ENCODE measurements around the gene NOXRED1.

DNA sequence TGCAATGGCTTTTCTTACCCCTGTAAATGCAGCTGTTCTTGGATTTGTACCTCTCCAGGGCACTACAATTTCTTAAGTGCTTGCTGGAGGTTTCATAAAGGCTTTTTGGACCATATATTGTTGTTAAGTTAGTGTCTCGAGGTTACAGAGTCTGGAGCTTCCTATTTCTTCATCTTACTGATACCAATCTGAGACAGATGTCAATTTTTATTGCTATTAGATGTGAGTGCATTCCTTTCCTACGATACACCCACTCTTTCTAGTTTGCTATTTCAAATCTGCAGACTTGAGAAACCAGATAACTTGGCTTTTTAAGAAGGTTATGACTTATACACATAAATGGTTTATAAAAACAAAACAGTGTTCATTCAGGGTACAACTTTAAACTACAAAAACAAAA is 2.1 kb downstream of the NOXRED1 start:
- TF ChIP-seq, protein P1, sequence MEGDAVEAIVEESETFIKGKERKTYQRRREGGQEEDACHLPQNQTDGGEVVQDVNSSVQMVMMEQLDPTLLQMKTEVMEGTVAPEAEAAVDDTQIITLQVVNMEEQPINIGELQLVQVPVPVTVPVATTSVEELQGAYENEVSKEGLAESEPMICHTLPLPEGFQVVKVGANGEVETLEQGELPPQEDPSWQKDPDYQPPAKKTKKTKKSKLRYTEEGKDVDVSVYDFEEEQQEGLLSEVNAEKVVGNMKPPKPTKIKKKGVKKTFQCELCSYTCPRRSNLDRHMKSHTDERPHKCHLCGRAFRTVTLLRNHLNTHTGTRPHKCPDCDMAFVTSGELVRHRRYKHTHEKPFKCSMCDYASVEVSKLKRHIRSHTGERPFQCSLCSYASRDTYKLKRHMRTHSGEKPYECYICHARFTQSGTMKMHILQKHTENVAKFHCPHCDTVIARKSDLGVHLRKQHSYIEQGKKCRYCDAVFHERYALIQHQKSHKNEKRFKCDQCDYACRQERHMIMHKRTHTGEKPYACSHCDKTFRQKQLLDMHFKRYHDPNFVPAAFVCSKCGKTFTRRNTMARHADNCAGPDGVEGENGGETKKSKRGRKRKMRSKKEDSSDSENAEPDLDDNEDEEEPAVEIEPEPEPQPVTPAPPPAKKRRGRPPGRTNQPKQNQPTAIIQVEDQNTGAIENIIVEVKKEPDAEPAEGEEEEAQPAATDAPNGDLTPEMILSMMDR (IDR thresholded peaks at IDR 0.05), result no peak
- no peak for TF ChIP-seq POLR2A (IDR thresholded peaks at IDR 0.05)
